GM15510 (cell line): Measurements from ENCODE around the gene BAD.
A peak's percentile ranks its signal among the peaks of the same experiment; 100 is the strongest.

Source experiments
- POLR2A ChIP-seq: IDR thresholded peaks from 3 replicates; pipeline ENCODE4 v1.6.1; 2011; ENCODE audit warnings: borderline replicate concordance; ENCODE audit not compliant: insufficient read length; ENCODE audit errors: extremely low read depth

The BAD gene

GRCh38 chr11:64249563-64250414 is 34.7 kb downstream of the BAD start:
- TF ChIP-seq POLR2A: no peak

GRCh38 chr11:64249038-64249437 is 35.4 kb downstream of the BAD start:
- TF ChIP-seq POLR2A: no peak

DNA sequence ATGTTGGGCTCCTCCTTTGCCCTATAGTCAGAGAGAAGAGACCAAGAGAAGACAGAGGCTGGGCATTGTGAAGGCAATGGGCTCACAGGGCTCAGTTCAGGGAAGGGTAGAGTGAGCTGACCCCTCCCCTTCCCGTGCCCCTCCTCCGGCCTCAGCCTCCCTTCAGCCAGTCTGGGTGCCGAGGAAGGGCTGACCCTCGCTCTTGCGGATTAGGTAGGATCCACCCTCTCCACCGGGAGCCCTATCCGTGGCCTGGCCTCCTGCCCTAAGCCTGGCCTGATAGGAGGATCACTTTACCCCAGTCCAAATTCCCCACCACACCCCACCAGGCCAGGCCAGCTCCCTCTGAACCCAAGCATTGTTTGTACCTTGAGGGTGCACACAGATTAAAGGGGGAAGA is 35.9 kb downstream of the BAD start:
- no peak for TF ChIP-seq POLR2A

GRCh38 chr11:64247729-64248531 is 36.5 kb downstream of the BAD start:
- TF ChIP-seq POLR2A: no peak

DNA sequence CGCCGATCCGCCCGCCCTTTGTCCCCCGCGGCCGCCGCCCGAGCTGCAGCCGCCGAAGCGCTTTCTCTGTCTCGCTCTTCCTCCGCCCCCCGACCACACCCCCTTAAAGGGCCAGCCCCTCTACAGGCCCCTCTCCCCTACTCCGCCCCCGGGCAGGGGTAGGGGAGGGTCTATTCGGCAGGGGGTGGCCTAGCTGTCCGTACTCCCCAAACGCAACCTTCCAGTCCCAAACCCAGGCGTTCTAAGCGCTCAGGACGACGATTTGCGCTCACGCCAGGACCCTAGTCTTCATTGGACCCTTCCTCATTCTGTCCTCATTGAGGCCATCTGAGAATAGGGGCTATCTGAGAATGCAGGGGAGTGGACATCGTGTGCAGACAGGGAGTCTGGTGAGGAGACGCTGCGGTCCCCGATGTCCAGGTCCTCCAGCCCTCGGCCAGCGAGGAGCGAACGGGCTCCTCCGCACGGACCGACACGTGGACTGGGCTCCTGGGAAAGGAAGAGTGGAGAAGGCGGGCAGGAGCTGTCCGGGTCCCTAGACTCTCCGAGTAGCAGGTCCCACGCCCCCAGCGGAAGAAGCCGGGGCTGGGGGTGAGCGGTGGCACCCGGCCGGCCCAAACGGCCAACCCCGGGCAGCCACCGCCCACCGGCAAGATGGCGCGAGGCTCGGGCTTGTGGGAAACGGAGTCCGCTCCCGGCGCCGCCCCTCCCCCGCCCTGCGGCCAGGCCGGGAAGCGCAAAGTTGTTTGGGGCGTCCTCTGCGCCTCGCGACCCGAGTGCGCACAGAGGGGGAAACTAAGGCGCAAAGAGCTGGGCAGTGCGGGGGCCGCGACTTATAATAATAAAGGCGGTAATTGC is 37.4 kb downstream of the BAD start, which contains the start of gene PPP1R14B:
Gene PPP1R14B, minus strand, starts transcription at position 73 of the 858 bp plus-strand sequence. CDS start 270 bp downstream, outside the sequence.
- TF ChIP-seq POLR2A: peak; percentile 40

DNA sequence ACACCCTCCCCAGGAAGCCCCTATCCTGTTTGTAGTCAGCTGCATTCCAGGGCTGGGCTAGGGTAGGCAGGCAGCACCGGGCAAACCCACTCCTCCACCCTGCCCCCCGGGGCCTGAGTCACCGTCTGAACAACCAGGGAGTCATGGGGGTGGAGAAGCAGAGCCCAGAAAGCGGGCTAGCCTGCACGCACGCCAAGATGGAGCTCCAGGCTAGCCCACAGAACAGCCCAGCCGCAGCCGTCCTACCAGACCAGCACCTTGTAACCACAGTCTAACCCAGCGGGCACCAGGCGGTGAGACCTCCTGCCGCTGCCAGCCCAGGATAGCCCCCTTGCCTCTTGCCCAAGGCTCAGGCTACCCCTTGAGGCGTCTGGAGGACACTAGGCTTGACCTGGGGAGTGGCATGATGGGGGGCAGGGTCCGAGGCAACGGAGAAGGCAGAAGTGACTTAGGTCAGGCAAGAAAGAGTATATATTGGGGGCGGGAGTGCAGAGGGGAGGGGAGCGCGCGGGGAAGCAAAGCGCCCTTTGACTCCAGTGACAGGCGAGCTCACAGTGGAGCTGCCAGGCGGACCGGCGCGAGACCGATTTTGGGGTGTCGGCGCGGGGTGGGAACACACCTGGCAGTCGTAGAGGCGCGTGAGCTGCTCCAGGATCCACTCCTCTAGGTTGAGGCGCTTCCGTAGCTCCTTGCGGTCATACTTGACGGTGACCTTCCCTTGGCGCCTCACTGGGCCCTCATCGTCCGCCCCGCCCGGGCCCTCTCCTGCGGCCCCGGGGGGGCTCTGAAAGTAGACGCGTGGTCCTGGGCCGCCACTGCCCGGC is 38.5 kb downstream of the BAD start:
- TF ChIP-seq POLR2A: no peak

DNA sequence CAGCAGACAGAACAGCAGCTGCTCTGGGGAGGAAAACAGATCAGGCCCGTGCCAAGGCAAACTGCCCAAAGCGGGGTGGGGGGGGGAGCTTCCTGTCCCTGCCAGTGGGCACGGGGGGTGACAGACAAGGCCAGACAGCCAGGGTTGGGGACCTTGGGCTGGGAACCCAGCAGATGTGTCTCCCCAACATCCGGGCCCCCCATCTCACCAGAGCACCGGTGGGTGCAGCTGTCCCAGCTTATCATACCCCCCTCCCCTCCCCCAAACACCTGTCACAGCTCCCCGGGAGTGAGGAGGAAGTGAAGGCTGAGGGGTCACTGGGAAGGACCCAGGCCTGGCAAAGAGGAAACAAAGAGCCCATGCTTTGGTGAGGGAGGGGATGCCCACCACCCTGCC is 39.1 kb downstream of the BAD start:
- TF ChIP-seq POLR2A: no peak

GRCh38 chr11:64244966-64245365 is 39.5 kb downstream of the BAD start:
- peak; percentile 24 for TF ChIP-seq POLR2A

DNA sequence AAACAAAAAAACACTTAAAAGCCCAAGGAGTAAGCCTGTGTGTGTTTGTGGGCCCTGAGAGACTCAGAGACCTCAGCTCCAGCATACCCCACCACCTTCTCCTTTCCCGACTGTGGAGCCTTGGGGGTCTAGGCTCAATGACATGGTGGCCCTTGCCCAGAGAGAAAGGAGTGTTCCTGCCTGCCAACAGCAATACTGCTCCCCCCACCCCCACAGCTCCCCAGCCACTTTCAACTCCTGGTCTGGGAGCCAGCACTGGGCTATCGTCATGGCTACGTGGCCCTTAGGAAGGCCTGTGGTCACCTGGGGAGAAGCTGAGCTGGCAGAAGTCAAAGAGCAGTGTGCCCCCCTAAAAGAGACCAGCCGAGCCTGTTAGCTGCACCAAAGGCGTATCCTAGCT is 40.4 kb downstream of the BAD start:
- no peak for TF ChIP-seq POLR2A

DNA sequence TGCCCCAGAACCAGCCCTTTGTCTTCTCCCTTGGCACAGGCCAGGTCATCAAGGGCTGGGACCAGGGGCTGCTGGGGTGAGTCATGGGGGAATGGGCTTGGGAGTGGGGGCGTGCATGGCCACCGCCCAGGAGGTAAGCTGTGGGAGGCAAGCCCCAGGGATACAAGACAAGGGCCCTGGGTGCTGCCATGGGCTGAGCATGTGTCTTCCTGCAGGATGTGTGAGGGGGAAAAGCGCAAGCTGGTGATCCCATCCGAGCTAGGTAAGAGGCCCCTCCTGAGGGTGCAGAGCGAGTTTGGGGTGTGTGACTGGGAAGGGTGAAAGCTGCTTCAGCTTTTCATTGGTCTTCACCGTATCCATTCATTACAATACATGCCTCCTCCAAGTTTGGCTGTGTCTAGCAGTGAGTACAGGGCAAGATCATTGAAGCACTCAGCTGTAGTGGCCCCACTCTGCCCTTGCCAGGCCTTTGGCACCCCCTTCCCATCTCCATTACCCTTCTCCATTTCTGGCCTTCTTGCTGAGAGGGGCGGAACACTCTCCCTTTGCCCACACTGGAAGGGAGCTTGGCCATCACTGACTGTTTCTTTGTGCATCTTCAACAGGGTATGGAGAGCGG is 41.1 kb downstream of the BAD start:
- TF ChIP-seq POLR2A: peak; percentile 2

DNA sequence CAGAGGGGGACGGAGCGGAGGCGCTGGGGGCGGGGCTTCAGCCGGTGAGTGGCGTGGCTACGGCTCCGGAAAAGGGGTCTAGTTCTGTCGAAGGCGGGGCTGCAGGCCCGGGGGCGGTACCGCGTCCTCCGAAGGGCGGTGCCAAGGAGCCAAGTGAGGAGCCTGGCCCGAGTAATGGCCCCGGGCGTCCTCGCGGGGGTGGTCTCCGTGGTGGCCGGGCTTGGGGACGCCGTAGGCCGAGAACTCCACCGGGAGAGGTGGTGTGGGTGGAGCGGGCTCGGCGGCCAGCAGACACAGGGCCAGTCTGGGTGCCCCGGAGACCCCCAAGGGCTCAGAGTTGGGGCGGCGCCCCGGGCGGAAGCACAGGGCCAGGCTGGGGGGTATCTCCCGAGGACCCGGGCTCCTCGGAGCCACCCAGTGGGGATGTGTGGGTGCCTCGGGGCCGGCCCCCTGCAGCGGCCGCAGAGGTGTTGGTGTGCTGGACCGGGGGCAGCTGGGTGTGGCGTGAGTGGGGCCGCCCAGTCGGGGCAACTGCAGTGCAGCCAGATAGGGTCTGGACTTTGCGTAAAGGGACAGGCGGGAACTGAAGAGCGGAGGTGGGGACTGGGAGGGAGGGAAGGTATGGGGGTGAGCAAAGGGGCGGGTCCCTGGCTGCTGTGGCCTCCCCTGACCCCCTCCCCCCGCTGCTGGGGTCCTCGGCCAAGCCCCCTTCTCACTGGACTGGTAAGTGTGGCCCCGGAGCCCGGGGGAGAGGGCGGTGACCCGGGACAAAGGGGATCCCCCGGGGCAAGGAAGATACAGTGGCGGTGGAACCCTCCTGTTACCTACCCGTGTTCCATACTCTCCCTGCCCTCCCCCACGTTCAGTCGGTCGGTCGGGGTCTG is 42.7 kb downstream of the BAD start:
- TF ChIP-seq POLR2A: peak; percentile 70

DNA sequence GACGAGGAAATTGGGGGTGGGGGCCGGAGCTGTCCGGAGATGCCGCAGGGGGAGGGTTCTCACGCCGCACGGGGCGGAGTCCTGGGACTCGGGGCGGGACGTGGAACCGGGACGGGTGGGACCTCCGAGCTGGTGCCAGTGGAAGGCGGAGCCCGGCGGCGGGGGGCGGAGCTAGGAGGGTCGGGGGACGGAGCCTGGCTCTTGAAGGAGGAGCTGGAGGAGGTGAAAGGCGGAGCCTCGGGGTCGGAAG is 43.3 kb downstream of the BAD start:
- no peak for TF ChIP-seq POLR2A
